GM21526 (cell line): ENCODE data around the gene C10orf120.

ENCODE experiments used
- ATAC-seq: cut with Tn5 transposase; IDR thresholded peaks from one replicate; pipeline ENCODE4 v1.9.1; 2021; ENCODE audit warnings: moderate library complexity; ENCODE audit not compliant: unreplicated experiment, low FRiP score

C10orf120 gene

GRCh38 chr10:122663516-122664130 is 36.0 kb downstream of the C10orf120 start:
- no peak for ATAC-seq

- ATAC-seq, result no peak
These were observed 37.4 kb downstream of the C10orf120 start for GRCh38 chr10:122662231-122662630.

GRCh38 chr10:122660696-122661095 is 39.0 kb downstream of the C10orf120 start:
- no peak for ATAC-seq

GRCh38 chr10:122659651-122660050 is 40.0 kb downstream of the C10orf120 start:
- no peak for ATAC-seq

GRCh38 chr10:122659126-122659525 is 40.5 kb downstream of the C10orf120 start:
- ATAC-seq, result no peak

- no peak for ATAC-seq
These were observed 41.1 kb downstream of the C10orf120 start for GRCh38 chr10:122658356-122659049.

GRCh38 chr10:122657729-122658128 is 41.9 kb downstream of the C10orf120 start:
- ATAC-seq, result no peak

- ATAC-seq, result no peak
These were observed 42.4 kb downstream of the C10orf120 start for GRCh38 chr10:122657255-122657654.

GRCh38 chr10:122656741-122657140 is 42.9 kb downstream of the C10orf120 start:
- ATAC-seq, result no peak

- no peak for ATAC-seq
These were observed 43.3 kb downstream of the C10orf120 start for GRCh38 chr10:122656308-122656705.

GRCh38 chr10:122655524-122656307 is 43.9 kb downstream of the C10orf120 start:
- ATAC-seq, result no peak

- no peak for ATAC-seq
These were observed 49.3 kb downstream of the C10orf120 start for GRCh38 chr10:122650331-122650730.

- no peak for ATAC-seq
These were observed 49.7 kb downstream of the C10orf120 start for GRCh38 chr10:122649903-122650302.

- ATAC-seq, result no peak
These were observed 50.8 kb downstream of the C10orf120 start for GRCh38 chr10:122648599-122649428.
